ENCODE results near the gene PLPPR1. TPM values are rescaled to one million over a fixed set of nuclear protein-coding genes. Genes with fewer than 3 reads are reported as not detected.

The PLPPR1 gene
- total RNA-seq, 4 donors from 2014 or later: 0.47 to 0.57 TPM; not detected in 2

GRCh38 chr9:101025940-101026339 is 2.6 kb upstream of the PLPPR1 start:
- no peaks in the 10 kb centered on the region for H3K9me3 ChIP-seq
- H3K4me1 ChIP-seq: peaks cover 0 to 20% (median 5%) of the 10 kb centered on the region in 3 donors
- WGBS, 2 donors: 35 to 67% methylated on average over 2 of the region's 2 CpGs
- no peak for DNase-seq
- H3K4me3 ChIP-seq: no peak overlapping the region
- TF ChIP-seq CTCF (IDR thresholded peaks at IDR 0.05): no peak
- no peak for TF ChIP-seq POLR2A (IDR thresholded peaks at IDR 0.05)
- no peaks in the 10 kb centered on the region for H3K36me3 ChIP-seq
- H3K27ac ChIP-seq: no peak overlapping the region
- intact Hi-C loops (cut with DNase I): no loop called here
- H3K27me3 ChIP-seq: peaks cover 4 to 56% (median 7%) of the 10 kb centered on the region in 4 donors

DNA sequence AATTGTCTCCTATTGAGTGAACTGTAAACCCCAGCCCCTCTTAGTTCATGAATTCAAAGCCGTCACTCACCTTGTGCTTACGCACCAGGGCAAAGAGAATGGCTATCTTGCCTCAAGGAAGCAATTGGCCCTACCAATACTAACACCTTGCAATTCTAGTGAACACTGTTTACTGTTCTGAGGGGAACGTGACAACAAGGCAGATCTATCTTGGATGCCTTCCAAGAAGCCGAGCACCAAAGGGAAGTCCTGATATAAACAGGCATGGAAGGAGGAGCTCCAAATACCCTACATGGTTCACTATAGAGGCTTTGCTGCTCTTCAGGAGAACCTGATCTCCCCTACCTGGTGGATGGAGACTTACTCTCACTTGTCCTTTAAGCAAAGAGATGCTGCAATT is 1.7 kb upstream of the PLPPR1 start:
- no peak for DNase-seq
- Histone ChIP-seq H3K9me3 (no peaks in the 10 kb centered on the region), H3K36me3 (no peaks in the 10 kb centered on the region), H3K27me3 (peaks cover 4 to 65% (median 7%) of the 10 kb centered on the region in 4 donors), H3K4me1 (peaks cover 0 to 20% (median 5%) of the 10 kb centered on the region in 3 donors), H3K4me3 (no peak overlapping the region), H3K27ac (no peak overlapping the region)
- TF ChIP-seq POLR2A (IDR thresholded peaks at IDR 0.05) (no peak), CTCF (IDR thresholded peaks at IDR 0.05) (no peak)
- intact Hi-C loops (cut with DNase I): no loop called here
- WGBS, 2 donors: 47% methylated on average over 4 of the region's 4 CpGs; no CpG with 5 or more reads in 1 of the 2 donors

- 20 to 33% methylated on average over 2 of the region's 2 CpGs for WGBS, 2 donors
- Histone ChIP-seq H3K4me3 (no peak overlapping the region), H3K27ac (no peak overlapping the region), H3K36me3 (no peaks in the 10 kb centered on the region), H3K27me3 (peaks cover 4 to 68% (median 7%) of the 10 kb centered on the region in 4 donors), H3K4me1 (peaks cover 0 to 20% (median 5%) of the 10 kb centered on the region in 3 donors), H3K9me3 (no peaks in the 10 kb centered on the region)
- DNase-seq: no peak
- TF ChIP-seq CTCF (IDR thresholded peaks at IDR 0.05): no peak
- TF ChIP-seq POLR2A (IDR thresholded peaks at IDR 0.05): no peak
- intact Hi-C loops (cut with DNase I): no loop called here
These were observed 1.3 kb upstream of the PLPPR1 start for GRCh38 chr9:101027236-101027635.

DNA sequence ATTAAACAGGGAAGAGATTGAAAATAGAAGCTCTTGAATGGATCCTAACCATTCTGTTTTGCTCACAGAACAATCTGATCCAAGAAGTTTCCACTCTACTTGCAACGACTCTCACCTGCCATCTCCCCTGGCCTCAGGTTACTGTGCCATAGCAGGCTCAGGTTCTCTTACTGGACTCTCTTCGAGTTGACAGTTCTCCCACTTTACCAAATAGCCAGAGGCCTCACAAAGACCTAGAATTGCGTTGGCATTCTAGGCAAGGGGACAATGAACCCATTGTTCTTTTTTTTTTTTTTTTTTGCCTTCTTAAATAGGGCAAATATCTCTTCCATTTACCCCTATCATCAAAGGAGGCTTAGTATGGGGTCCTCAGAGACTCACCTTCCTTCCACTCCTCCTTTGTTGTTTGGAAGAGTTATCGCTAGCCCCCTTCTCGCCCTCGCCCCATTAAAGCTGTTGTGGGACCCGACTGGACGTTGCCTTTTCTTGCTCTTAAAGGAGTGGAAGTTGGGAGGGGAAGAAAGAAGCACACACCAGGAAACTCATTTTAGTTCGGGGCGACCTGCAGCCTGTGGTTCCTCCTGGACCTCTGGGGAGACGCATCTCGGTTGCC is 688 bp upstream of the PLPPR1 start:
- Histone ChIP-seq H3K9me3 (no peaks in the 10 kb centered on the region), H3K4me1 (peaks cover 0 to 20% (median 5%) of the 10 kb centered on the region in 3 donors), H3K4me3 (peak overlapping the region; percentile 38 to 65 (median 46)), H3K36me3 (no peaks in the 10 kb centered on the region), H3K27me3 (peaks cover 4 to 68% (median 7%) of the 10 kb centered on the region in 4 donors), H3K27ac (no peak overlapping the region)
- intact Hi-C loops (cut with DNase I): no loop called here
- no peak for DNase-seq
- TF ChIP-seq CTCF (IDR thresholded peaks at IDR 0.05): no peak
- TF ChIP-seq POLR2A (IDR thresholded peaks at IDR 0.05): no peak
- 10 to 21% methylated on average over 3 to 7 of the region's 12 CpGs for WGBS, 2 donors

DNA sequence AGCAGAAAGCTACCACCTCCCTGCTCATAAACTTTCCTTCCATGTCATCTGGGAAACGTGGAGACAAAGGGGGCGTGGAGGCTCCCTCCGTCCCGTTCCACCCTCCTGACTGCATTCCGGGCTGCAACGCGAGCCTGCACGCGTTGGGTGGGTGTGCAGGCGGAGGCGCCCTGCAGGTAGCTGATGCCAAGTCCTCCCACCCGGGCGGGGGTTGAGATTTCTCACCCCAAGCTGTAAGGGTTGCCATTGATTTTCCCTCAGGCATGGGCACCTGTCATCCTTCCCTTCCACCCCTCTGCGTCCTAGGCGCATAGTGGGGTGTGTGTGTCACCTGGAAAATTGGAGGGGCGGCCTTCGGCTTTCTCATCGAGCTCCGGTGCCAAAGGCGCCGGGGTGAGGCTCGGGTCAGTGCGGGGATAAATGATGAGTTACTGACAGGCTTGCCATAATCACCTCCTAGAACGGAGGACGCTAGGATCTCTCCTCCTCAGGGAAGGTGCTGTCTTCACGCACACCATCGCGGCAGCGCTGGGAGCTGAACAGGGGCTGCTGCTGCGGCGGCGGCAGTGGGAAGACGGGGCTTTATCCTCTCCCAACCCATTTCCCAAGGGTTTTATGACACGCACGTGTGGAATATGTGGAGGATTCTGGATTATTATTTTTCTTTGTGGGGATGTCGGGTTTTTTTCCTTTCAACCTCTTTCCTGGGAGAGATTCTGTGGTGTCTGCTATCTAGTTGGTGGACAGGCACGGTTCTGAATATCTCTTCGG is 973 bp downstream of the PLPPR1 start:
- no peak for DNase-seq
- WGBS, 2 donors: 2 to 10% methylated on average over 16 to 18 of the region's 38 CpGs
- no peak overlapping the region for H3K27ac ChIP-seq
- no peaks in the 10 kb centered on the region for H3K9me3 ChIP-seq
- H3K4me3 ChIP-seq: peak overlapping the region; percentile 38 to 65 (median 46)
- intact Hi-C loops (cut with DNase I): no loop called here
- H3K36me3 ChIP-seq: no peaks in the 10 kb centered on the region
- H3K4me1 ChIP-seq: peaks cover 0 to 20% (median 5%) of the 10 kb centered on the region in 3 donors
- no peak for TF ChIP-seq CTCF (IDR thresholded peaks at IDR 0.05)
- TF ChIP-seq POLR2A (IDR thresholded peaks at IDR 0.05): no peak
- peaks cover 4 to 62% (median 7%) of the 10 kb centered on the region in 4 donors for H3K27me3 ChIP-seq
